HepG2 (cell line): ENCODE data around the gene RNU1-2. TPM values are rescaled to one million over a fixed set of nuclear protein-coding genes. Genes with fewer than 3 reads are reported as not detected.
A peak's percentile ranks its signal among the peaks of the same experiment; 100 is the strongest.
"Not testable (repeated sequence)": the region's sequence is repeated elsewhere in the genome, so short reads cannot be mapped to it uniquely, and the experiment has no call there.

Experiments
- ATAC-seq: fragments of 200-7000 bp; cut with Tn5 transposase; 3 replicates; pipeline ENCODE4 v1.9.1; 2020; ENCODE audit warnings: mild to moderate bottlenecking, moderate library complexity
- BruUV-seq: library from RNA; stranded (reverse); fragments of 400-500 nt; replicated peaks from 2 replicates; lab custom pipeline; 2021; lab: Mats Ljungman, UMichigan
- CTCF ChIA-PET: fragments of 300-600 bp; formaldehyde crosslinking; extraction: SDS; loops from one replicate; lab custom pipeline; 2021; ENCODE audit warnings: low total read pairs, inconsistent platforms, low intra/inter-chr PET ratio; lab: Yijun Ruan, JAX
- POLR2A ChIA-PET: fragments of 350-600 bp; sonication (Branson Sonifier 250); formaldehyde crosslinking; loops from one replicate; lab custom pipeline; 2020; ENCODE audit warnings: antibody characterized with exemption, inconsistent platforms; lab: Yijun Ruan, JAX
- DNase-seq: peaks from one replicate; pipeline ENCODE4 v3.0.0-alpha.2; 2015; ENCODE audit warnings: low spot score
- FAIRE-seq: peaks from 3 replicates; lab custom pipeline; 2011; peaks lifted over from hg19 to GRCh38; lab: Jason Lieb, UNC
- H2AFZ ChIP-seq: one replicate; pipeline ENCODE4 v1.6.1; 2011; ENCODE audit warnings: low read length, inconsistent platforms
- H3K27ac ChIP-seq: fragments of 300-600 bp; 3 replicates; pipeline ENCODE4 v1.8.0; 2011; ENCODE audit warnings: mixed run types, mild to moderate bottlenecking, mixed read lengths, low read length, inconsistent platforms; ENCODE audit not compliant: insufficient read depth; ENCODE audit errors: extremely low read length
- H3K27me3 ChIP-seq, 2 experiments: fragments of 200-600 bp in 1 of 2; 2 replicates in 1 of 2; 3 replicates in 1 of 2; pipeline versions ENCODE4 v1.6.0 to v1.8.0; 2011; ENCODE audit warnings: low read length in 2 of 2, mild to moderate bottlenecking in 2 of 2, moderate library complexity in 2 of 2, inconsistent platforms in 1 of 2; ENCODE audit not compliant: insufficient read depth in 2 of 2, control insufficient read depth in 1 of 2
- H3K36me3 ChIP-seq, 2 experiments: fragments of 200-600 bp in 1 of 2; replicated peaks in 1 of 2; 2 replicates in 1 of 2; 3 replicates in 1 of 2; pipeline versions ENCODE4 v1.5.1 to v1.8.0; 2011; ENCODE audit warnings: low read length in 2 of 2, inconsistent platforms in 1 of 2; ENCODE audit not compliant: insufficient read depth in 2 of 2, control insufficient read depth in 1 of 2
- H3K4me1 ChIP-seq: 2 replicates; pipeline ENCODE4 v1.5.1; 2012; ENCODE audit warnings: low read length, inconsistent platforms; ENCODE audit not compliant: insufficient read depth
- H3K4me2 ChIP-seq: 2 replicates; pipeline ENCODE4 v1.6.0; 2011; ENCODE audit warnings: low read depth, low read length, inconsistent platforms
- H3K4me3 ChIP-seq, 3 experiments: fragments of 200-600 bp in 1 of 3; sonication (generic), shearing (Covaris generic) in 1 of 3; replicated peaks in 1 of 3; 2 replicates each; pipeline ENCODE4 v1.5.1; 2011 to 2016; ENCODE audit warnings: low read length in 3 of 3, inconsistent platforms in 2 of 3, low read depth in 2 of 3, mild to moderate bottlenecking in 2 of 3, control low read depth in 1 of 3, mixed read lengths in 1 of 3; ENCODE audit not compliant: insufficient read depth in 1 of 3
- H3K79me2 ChIP-seq: one replicate; pipeline ENCODE4 v1.6.1; 2011; ENCODE audit warnings: low read length, inconsistent platforms; ENCODE audit not compliant: insufficient read depth
- H3K9ac ChIP-seq: 2 replicates; pipeline ENCODE4 v1.6.0; 2011; ENCODE audit warnings: mild to moderate bottlenecking, low read depth, low read length, inconsistent platforms; ENCODE audit not compliant: insufficient read depth
- H3K9me3 ChIP-seq: 2 replicates; pipeline ENCODE4 v1.5.1; 2012; ENCODE audit warnings: mild to moderate bottlenecking, low read length
- H4K20me1 ChIP-seq: 2 replicates; pipeline ENCODE4 v1.6.0; 2011; ENCODE audit warnings: inconsistent platforms, mild to moderate bottlenecking, low read length, moderate library complexity; ENCODE audit not compliant: insufficient read depth
- CTCF ChIP-seq: sonication (generic); formaldehyde crosslinking; IDR thresholded peaks from 2 replicates; pipeline ENCODE4 v1.5.0; 2020; ENCODE audit warnings: mild to moderate bottlenecking, missing genetic modification reagents, moderate library complexity
- KDM1A ChIP-seq: IDR thresholded peaks from 2 replicates; pipeline ENCODE4 v1.6.1; 2016; ENCODE audit warnings: missing compliant biosample characterization
- KLF9 ChIP-seq: IDR thresholded peaks from 2 replicates; pipeline ENCODE4 v1.6.1; 2016; ENCODE audit warnings: low read depth
- MED1 ChIP-seq: sonication (generic); formaldehyde crosslinking; IDR thresholded peaks from 2 replicates; pipeline ENCODE4 v1.4.0; 2020; ENCODE audit warnings: missing genetic modification reagents
- RNF219 ChIP-seq: sonication (generic); formaldehyde crosslinking; IDR thresholded peaks from 2 replicates; pipeline ENCODE4 v1.5.0; 2020; ENCODE audit warnings: mild to moderate bottlenecking, missing genetic modification reagents
- SALL1 ChIP-seq: sonication (generic); formaldehyde crosslinking; IDR thresholded peaks from 2 replicates; pipeline ENCODE4 v1.8.0; 2022; ENCODE audit warnings: mild to moderate bottlenecking, missing genetic modification reagents
- SAP130 ChIP-seq: IDR thresholded peaks from 2 replicates; pipeline ENCODE4 v1.6.1; 2016; ENCODE audit warnings: low read depth
- STAG1 ChIP-seq: sonication (generic); formaldehyde crosslinking; IDR thresholded peaks from 2 replicates; pipeline ENCODE4 v1.4.0; 2020; ENCODE audit warnings: missing genetic modification reagents
- ZBTB33 ChIP-seq: sonication (generic); formaldehyde crosslinking; IDR thresholded peaks from 2 replicates; pipeline ENCODE4 v1.4.0; 2020; ENCODE audit warnings: missing genetic modification reagents
- ZBTB7B ChIP-seq: sonication (generic); formaldehyde crosslinking; IDR thresholded peaks from 2 replicates; pipeline ENCODE4 v1.4.0; 2020; ENCODE audit warnings: missing genetic modification reagents
- ZNF768 ChIP-seq: sonication (generic); formaldehyde crosslinking; IDR thresholded peaks from 2 replicates; pipeline ENCODE4 v1.4.0; 2020; ENCODE audit warnings: missing genetic modification reagents
- ZSCAN9 ChIP-seq: IDR thresholded peaks from 2 replicates; pipeline ENCODE4 v1.6.1; 2016; ENCODE audit warnings: borderline replicate concordance
- WGBS: methylation state at CpG from one replicate; pipeline ENCODE4 v1.1.6; 2017; ENCODE audit warnings: low lambda C conversion rate; 5-methylcytosine and 5-hydroxymethylcytosine counted together
- in situ Hi-C: cut with HindIII; loops from 2 replicates; pipeline ENCODE4 v1.10.0; 2017; ENCODE audit warnings: low pct_unique_long_range_greater_than_20kb; ENCODE audit not compliant: extremely low pct_ligation_motif_present
- intact Hi-C: fragments of 100-400 bp; cut with micrococcal nuclease; formaldehyde crosslinking; loops from one replicate; pipeline ENCODE4 v1.10.0; 2022; ENCODE audit not compliant: unreplicated experiment
- polyA plus RNA-seq, 8 experiments: library from polyadenylated mRNA; depleted of rRNA in 3 of 8; stranded (reverse) in 7 of 8; unstranded in 1 of 8; fragments of >200 nt; fragmentation: Illumina TruSeq in 4 of 8; extraction: Trizol in 4 of 8; gene quantifications; 2 replicates each; pipeline versions ENCODE4 v1.2.1 to v1.2.3, GENCODE V29; 2011 to 2016; ENCODE audit warnings: low read depth in 4 of 8, missing spikeins in 1 of 8, mixed read lengths in 1 of 8; ENCODE audit not compliant: insufficient read depth in 1 of 8
- total RNA-seq, 5 experiments: library from RNA; depleted of rRNA; stranded (reverse); fragments of >200 nt; fragmentation: Illumina TruSeq; extraction: Trizol; gene quantifications; 2 replicates each; pipeline ENCODE4 v1.2.3, GENCODE V29; 2016; ENCODE audit warnings: low read depth in 1 of 5

The RNU1-2 gene
- total and polyA plus RNA-seq, 2 of the 13 experiments (the other 11 are each of a cell fraction or from before 2014, with no cell fraction given), result under 0.01 to 11,018 TPM

GRCh38 chr1:16907870-16908758, 12.3 kb downstream of the RNU1-2 start (continued):
- no peak for TF ChIP-seq ZBTB33 (CRISPR knock-in tag)
- no peak for TF ChIP-seq RNF219 (CRISPR knock-in tag)
- TF ChIP-seq KLF9 (CRISPR knock-in tag), result no peak
- no peak for TF ChIP-seq ZSCAN9 (CRISPR knock-in tag)

GRCh38 chr1:16911851-16912721, 16.3 kb downstream of the RNU1-2 start:
- H3K79me2 ChIP-seq, H3K27ac ChIP-seq, BruUV-seq, H3K36me3 ChIP-seq, H4K20me1 ChIP-seq, CTCF ChIA-PET, H3K4me3 ChIP-seq, in situ Hi-C loops, H3K9ac ChIP-seq, H3K4me2 ChIP-seq, H3K27me3 ChIP-seq, H2AFZ ChIP-seq, H3K9me3 ChIP-seq, intact Hi-C loops, DNase-seq: not testable (repeated sequence)
- 11% methylated on average over 4 of the region's 8 CpGs for WGBS
- POLR2A ChIA-PET, result interaction anchor here (1.0 kb wide), 1 partner anchor 205 kb away, joined by 3 read pairs; no protein-coding TSS in a partner anchor
- ATAC-seq (peak; percentile 72), FAIRE-seq (peak; percentile 23)
- peaks cover 39% of the 10 kb centered on the region for H3K4me1 ChIP-seq
- TF ChIP-seq ZBTB7B (peak; percentile 65), CTCF (CRISPR knock-in tag) (peak; percentile 69), STAG1 (CRISPR knock-in tag) (peak; percentile 17; the same call in 1 of the 2 replicates), SALL1 (CRISPR knock-in tag) (0 out of 2 replicates have a peak, but pooled peaks have one; percentile 15), ZNF768 (CRISPR knock-in tag) (peak; percentile 92), KDM1A (CRISPR knock-in tag) (0 out of 2 replicates have a peak, but pooled peaks have one; percentile 7), MED1 (CRISPR knock-in tag) (peak; percentile 19; the same call in 1 of the 2 replicates), SAP130 (0 out of 2 replicates have a peak, but pooled peaks have one; percentile 11)
